ENCODE measurements around the gene KLKB1.

KLKB1 gene

DNA sequence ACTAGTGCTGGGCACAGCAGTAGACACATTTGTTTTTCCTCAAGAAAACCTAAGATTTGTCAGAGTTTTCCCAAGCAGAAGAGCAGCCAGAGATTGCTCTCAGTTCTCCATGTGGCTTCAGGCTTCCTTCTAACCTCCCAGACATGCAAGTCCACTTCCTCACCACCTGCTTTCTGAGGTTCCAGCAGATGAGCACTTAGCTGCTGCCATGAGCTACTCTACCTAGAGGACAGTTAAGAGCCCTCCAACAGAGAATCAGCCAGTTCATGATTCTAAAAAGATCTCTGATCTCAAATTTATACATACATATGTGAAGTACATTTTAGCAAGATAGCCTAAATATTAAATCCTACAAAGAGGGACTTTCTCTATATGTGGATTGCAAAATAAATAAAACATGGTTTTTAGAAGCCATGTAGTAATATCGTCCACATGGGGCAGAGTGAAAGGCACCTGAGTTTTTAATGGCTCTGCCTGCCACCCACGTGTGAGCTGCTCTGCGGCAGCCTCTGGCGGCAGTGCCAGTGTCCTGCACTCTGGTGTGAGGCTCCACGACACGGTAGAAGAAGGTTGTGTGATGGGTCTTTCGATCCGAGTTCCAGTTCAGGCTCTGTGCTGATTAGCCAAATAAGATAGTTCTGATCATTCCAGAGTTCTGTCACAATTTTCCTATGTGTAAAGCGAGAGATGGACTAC, 25.6 kb upstream of the KLKB1 start:
- Histone ChIP-seq H3K27ac (ENCODE audit: low read length) (no peak overlapping the region), H3K4me3 (ENCODE audit: low read length in 2 of 2) (no peak overlapping the region), H3K9me3 (ENCODE audit: control insufficient read depth in 2 of 2, low read length in 2 of 2) (no peaks in the 10 kb centered on the region), H3K4me1 (ENCODE audit: control insufficient read depth, insufficient read depth, low read length) (peaks cover 3% of the 10 kb centered on the region), H3K9ac (ENCODE audit: low read length in 2 of 2) (no peak overlapping the region), H3K27me3 (ENCODE audit: control insufficient read depth in 1 of 2, insufficient read depth in 2 of 2, low read length in 2 of 2) (no peaks in the 10 kb centered on the region), H3K36me3 (ENCODE audit: control insufficient read depth in 2 of 2, insufficient read depth in 2 of 2, low read length in 2 of 2) (peaks cover 3 to 4% of the 10 kb centered on the region in 2 donors)

DNA sequence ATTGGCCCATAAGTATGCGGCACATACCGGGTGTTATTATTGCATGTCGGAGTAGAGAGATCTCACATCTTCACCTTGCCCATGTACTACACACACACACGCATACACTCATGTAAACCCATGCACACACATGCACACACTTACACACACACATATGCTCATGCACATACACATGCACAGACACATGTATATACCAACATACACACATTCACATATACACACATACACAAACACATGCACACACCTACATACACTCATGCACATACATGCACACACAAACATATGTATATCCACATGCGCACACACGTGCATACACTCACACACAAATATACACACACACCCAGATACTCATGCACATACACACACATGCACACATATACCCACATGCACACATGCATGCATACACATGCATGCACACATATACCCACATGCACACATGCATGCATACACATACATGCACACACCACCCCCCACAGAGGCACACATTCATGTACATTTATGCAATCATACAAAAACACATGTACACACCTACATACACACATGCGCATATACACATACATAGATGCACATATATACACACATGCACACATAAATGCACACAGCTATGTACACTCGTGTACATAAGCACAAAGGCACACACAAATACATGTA, 24.7 kb upstream of the KLKB1 start:
- Histone ChIP-seq H3K9ac (ENCODE audit: low read length in 2 of 2) (no peak overlapping the region), H3K27ac (ENCODE audit: low read length) (no peak overlapping the region), H3K4me1 (ENCODE audit: control insufficient read depth, insufficient read depth, low read length) (peaks cover 3% of the 10 kb centered on the region), H3K36me3 (ENCODE audit: control insufficient read depth in 2 of 2, insufficient read depth in 2 of 2, low read length in 2 of 2) (no peaks in the 10 kb centered on the region), H3K9me3 (ENCODE audit: control insufficient read depth in 2 of 2, low read length in 2 of 2) (no peaks in the 10 kb centered on the region), H3K4me3 (ENCODE audit: low read length in 2 of 2) (no peak overlapping the region), H3K27me3 (ENCODE audit: control insufficient read depth in 1 of 2, insufficient read depth in 2 of 2, low read length in 2 of 2) (no peaks in the 10 kb centered on the region)

DNA sequence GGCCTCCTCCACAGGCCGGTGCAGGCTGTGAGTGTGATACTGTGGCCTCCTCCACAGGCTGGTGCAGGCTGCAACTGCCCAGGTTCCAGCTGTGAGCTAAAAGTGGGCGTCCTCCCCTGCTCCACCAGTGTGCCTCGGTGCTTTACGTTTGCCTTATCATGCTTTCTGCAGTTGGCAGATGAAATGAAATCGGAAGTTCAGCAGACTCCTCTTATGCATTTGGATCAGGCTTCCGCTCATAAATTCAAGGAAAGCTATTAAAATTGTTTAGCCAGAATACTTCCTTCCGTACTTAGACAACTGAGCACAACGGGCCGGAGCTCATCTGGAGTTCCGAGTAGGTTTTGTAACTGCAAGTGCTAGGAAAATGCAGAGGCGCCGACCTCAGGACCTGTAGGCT, 23.9 kb upstream of the KLKB1 start:
- no peaks in the 10 kb centered on the region for H3K36me3 ChIP-seq (ENCODE audit: control insufficient read depth in 2 of 2, insufficient read depth in 2 of 2, low read length in 2 of 2)
- H3K4me1 ChIP-seq (ENCODE audit: control insufficient read depth, insufficient read depth, low read length): peaks cover 3% of the 10 kb centered on the region
- no peak overlapping the region for H3K9ac ChIP-seq (ENCODE audit: low read length in 2 of 2)
- no peak overlapping the region for H3K27ac ChIP-seq (ENCODE audit: low read length)
- H3K27me3 ChIP-seq (ENCODE audit: control insufficient read depth in 1 of 2, insufficient read depth in 2 of 2, low read length in 2 of 2): no peaks in the 10 kb centered on the region
- H3K9me3 ChIP-seq (ENCODE audit: control insufficient read depth in 2 of 2, low read length in 2 of 2): no peaks in the 10 kb centered on the region
- peak overlapping the region in 1 of 2 donors; percentile 68 for H3K4me3 ChIP-seq (ENCODE audit: low read length in 2 of 2)

DNA sequence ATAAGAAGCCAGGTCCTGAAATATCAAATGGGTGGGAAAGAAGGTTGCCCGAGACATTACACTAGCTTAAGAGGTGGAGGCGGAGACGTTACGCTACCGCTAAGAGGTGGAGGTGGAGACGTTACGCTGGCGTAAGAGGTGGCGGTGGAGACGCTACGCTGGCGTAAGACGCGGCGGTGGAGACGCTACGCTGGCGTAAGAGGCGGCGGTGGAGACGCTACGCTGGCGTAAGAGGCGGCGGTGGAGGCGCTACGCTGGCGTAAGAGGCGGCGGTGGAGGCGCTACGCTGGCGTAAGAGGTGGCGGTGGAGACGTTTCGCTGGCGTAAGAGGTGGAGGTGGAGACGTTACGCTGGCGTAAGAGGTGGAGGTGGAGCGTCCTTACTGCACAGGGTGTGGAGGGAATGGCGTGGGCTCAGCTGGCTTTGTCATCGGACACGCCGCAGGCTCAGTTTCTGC, 23.2 kb upstream of the KLKB1 start:
- Histone ChIP-seq H3K27me3 (ENCODE audit: control insufficient read depth in 1 of 2, insufficient read depth in 2 of 2, low read length in 2 of 2) (no peaks in the 10 kb centered on the region), H3K9ac (ENCODE audit: low read length in 2 of 2) (peak overlapping the region in 1 of 2 donors; percentile 43), H3K4me3 (ENCODE audit: low read length in 2 of 2) (peak overlapping the region; percentile 26 to 68), H3K36me3 (ENCODE audit: control insufficient read depth in 2 of 2, insufficient read depth in 2 of 2, low read length in 2 of 2) (peaks cover 2 to 5% of the 10 kb centered on the region in 2 donors), H3K4me1 (ENCODE audit: control insufficient read depth, insufficient read depth, low read length) (peaks cover 3% of the 10 kb centered on the region), H3K27ac (ENCODE audit: low read length) (peak overlapping the region; percentile 37), H3K9me3 (ENCODE audit: control insufficient read depth in 2 of 2, low read length in 2 of 2) (no peaks in the 10 kb centered on the region)

DNA sequence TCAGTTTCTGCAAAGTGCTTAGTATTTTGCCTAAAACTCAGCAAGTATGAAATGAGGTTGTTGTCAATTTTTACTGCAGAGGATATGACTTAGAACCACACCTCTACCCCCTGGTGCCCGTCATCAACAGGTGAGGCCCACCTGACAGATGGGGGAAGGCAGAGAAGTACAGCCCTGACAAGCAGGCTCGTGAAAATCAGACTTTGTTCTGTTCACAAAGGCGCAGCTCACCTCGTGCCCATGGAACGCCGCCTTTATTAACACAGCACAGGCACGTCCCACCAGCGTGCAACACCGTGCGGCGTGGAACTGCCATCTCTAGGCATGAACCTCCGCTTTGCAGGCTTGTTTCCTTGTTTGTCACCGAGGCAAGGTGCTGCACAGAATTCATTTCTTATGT, 22.6 kb upstream of the KLKB1 start:
- Histone ChIP-seq H3K9ac (ENCODE audit: low read length in 2 of 2) (peak overlapping the region in 1 of 2 donors; percentile 43), H3K27ac (ENCODE audit: low read length) (peak overlapping the region; percentile 37), H3K4me1 (ENCODE audit: control insufficient read depth, insufficient read depth, low read length) (peaks cover 3% of the 10 kb centered on the region), H3K27me3 (ENCODE audit: control insufficient read depth in 1 of 2, insufficient read depth in 2 of 2, low read length in 2 of 2) (no peaks in the 10 kb centered on the region), H3K4me3 (ENCODE audit: low read length in 2 of 2) (peak overlapping the region; percentile 21 to 68), H3K9me3 (ENCODE audit: control insufficient read depth in 2 of 2, low read length in 2 of 2) (no peaks in the 10 kb centered on the region), H3K36me3 (ENCODE audit: control insufficient read depth in 2 of 2, insufficient read depth in 2 of 2, low read length in 2 of 2) (peaks cover 8% of the 10 kb centered on the region in 2 donors)

DNA sequence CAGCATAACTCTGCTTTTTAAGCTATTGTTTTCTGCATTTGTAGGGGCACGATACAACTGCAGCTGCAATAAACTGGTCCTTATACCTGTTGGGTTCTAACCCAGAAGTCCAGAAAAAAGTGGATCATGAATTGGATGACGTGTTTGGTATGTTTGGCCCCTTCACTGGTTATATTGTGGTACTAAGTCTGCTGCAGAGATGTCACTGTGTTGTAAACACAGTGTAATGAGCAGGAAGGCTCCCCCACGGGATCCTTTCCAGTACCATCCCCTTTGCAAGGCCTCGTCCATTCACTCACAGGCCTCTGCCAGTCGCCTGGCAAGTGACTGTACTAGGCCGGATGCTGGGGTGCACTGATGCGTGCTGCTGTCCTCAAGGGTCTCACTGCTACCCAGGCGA, 22.2 kb upstream of the KLKB1 start:
- Histone ChIP-seq H3K36me3 (ENCODE audit: control insufficient read depth in 2 of 2, insufficient read depth in 2 of 2, low read length in 2 of 2) (peaks cover 8% of the 10 kb centered on the region in 2 donors), H3K27ac (ENCODE audit: low read length) (peak overlapping the region; percentile 37), H3K4me3 (ENCODE audit: low read length in 2 of 2) (peak overlapping the region in 1 of 2 donors; percentile 68), H3K9ac (ENCODE audit: low read length in 2 of 2) (no peak overlapping the region), H3K27me3 (ENCODE audit: control insufficient read depth in 1 of 2, insufficient read depth in 2 of 2, low read length in 2 of 2) (no peaks in the 10 kb centered on the region), H3K4me1 (ENCODE audit: control insufficient read depth, insufficient read depth, low read length) (peaks cover 3% of the 10 kb centered on the region), H3K9me3 (ENCODE audit: control insufficient read depth in 2 of 2, low read length in 2 of 2) (no peaks in the 10 kb centered on the region)

DNA sequence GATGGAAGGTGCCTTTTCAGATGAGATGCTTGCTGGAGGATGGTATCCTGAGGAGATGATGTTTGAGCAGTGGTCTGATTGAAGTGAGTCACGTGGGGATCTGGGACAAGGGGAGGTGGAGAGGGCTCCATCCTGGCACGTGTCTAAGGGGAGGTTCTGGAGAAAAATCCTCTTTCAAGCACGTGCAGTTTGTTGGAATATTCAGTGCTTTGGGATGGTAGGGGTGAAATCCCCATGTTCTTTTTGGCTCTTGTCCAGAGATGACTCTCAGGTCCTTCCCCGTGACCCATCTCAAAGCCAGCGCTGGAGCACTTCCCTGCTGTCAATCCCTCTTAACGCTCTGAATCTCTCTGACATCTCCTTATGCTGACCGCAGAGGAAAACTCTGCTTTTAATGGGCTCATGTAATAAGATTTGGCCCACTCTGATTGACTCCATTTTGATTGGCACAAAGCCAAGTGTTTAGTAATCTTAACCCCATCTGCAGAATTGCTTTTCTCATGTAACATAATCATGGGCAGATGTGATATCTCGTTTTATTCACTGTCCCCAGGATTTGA, 10.8 kb upstream of the KLKB1 start:
- Histone ChIP-seq H3K36me3 (ENCODE audit: control insufficient read depth in 2 of 2, insufficient read depth in 2 of 2, low read length in 2 of 2) (no peaks in the 10 kb centered on the region), H3K27me3 (ENCODE audit: control insufficient read depth in 1 of 2, insufficient read depth in 2 of 2, low read length in 2 of 2) (no peaks in the 10 kb centered on the region), H3K9ac (ENCODE audit: low read length in 2 of 2) (no peak overlapping the region)

DNA sequence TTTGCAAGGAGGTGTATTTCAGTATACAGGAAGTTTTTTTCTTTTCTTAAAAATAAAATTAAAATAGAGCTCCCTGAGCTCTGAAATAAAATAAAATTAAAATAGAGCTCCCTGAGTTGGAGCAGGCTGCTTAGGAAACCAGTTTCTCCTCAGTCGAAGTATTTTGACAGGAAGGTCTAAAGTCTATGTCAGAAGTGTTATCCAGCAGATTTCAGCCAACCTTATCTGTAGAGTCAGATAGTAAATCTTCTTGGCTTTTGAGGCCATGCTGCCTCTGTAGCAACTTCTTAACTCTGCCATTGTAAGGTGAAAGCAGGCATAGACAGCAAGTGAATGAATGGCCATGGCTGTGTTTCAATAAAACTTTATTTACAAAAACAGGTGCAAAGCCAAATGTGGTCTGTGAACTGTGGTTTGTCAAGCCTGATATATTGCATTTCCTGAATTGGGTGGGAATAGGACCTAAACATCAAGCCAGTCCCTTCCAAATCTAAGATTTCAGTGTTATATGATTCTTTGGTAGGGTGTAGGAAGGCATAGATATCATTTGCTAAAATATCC, 9.5 kb upstream of the KLKB1 start:
- H3K4me3 ChIP-seq (ENCODE audit: low read length in 2 of 2): no peak overlapping the region
- H3K4me1 ChIP-seq (ENCODE audit: control insufficient read depth, insufficient read depth, low read length): no peaks in the 10 kb centered on the region
- H3K9ac ChIP-seq (ENCODE audit: low read length in 2 of 2): no peak overlapping the region
- H3K36me3 ChIP-seq (ENCODE audit: control insufficient read depth in 2 of 2, insufficient read depth in 2 of 2, low read length in 2 of 2): no peaks in the 10 kb centered on the region
- H3K27ac ChIP-seq (ENCODE audit: low read length): no peak overlapping the region
- H3K27me3 ChIP-seq (ENCODE audit: control insufficient read depth in 1 of 2, insufficient read depth in 2 of 2, low read length in 2 of 2): no peaks in the 10 kb centered on the region
- H3K9me3 ChIP-seq (ENCODE audit: control insufficient read depth in 2 of 2, low read length in 2 of 2): no peaks in the 10 kb centered on the region

More for the DNA sequence above, 10.8 kb upstream of the KLKB1 start:
- H3K4me3 ChIP-seq (ENCODE audit: low read length in 2 of 2): no peak overlapping the region
- no peak overlapping the region for H3K27ac ChIP-seq (ENCODE audit: low read length)
- no peaks in the 10 kb centered on the region for H3K4me1 ChIP-seq (ENCODE audit: control insufficient read depth, insufficient read depth, low read length)
- H3K9me3 ChIP-seq (ENCODE audit: control insufficient read depth in 2 of 2, low read length in 2 of 2): no peaks in the 10 kb centered on the region

DNA sequence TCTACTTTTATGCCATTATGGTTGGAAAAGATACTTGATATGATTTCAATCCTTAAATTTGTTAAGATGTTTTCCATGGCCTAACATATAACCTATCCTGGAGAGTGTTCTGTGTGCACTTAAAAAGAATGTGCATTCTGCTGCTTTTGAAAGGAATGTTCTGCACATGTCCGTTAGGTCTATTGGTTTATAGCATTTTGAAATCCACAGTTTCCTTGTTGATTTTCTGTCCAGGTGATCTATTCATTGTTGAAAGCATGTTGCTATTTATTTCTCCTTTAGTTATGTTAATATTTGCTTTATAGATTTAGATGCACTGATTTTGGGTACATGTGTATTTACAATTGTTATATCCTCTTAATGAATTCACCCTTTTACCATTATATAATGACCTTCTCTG, 5.7 kb upstream of the KLKB1 start:
- peaks cover 0 to 3% of the 10 kb centered on the region in 2 donors for H3K9me3 ChIP-seq (ENCODE audit: control insufficient read depth in 2 of 2, low read length in 2 of 2)
- H3K36me3 ChIP-seq (ENCODE audit: control insufficient read depth in 2 of 2, insufficient read depth in 2 of 2, low read length in 2 of 2): no peaks in the 10 kb centered on the region
- H3K27ac ChIP-seq (ENCODE audit: low read length): no peak overlapping the region
- H3K9ac ChIP-seq (ENCODE audit: low read length in 2 of 2): no peak overlapping the region
- no peaks in the 10 kb centered on the region for H3K4me1 ChIP-seq (ENCODE audit: control insufficient read depth, insufficient read depth, low read length)
- no peaks in the 10 kb centered on the region for H3K27me3 ChIP-seq (ENCODE audit: control insufficient read depth in 1 of 2, insufficient read depth in 2 of 2, low read length in 2 of 2)
- H3K4me3 ChIP-seq (ENCODE audit: low read length in 2 of 2): no peak overlapping the region

DNA sequence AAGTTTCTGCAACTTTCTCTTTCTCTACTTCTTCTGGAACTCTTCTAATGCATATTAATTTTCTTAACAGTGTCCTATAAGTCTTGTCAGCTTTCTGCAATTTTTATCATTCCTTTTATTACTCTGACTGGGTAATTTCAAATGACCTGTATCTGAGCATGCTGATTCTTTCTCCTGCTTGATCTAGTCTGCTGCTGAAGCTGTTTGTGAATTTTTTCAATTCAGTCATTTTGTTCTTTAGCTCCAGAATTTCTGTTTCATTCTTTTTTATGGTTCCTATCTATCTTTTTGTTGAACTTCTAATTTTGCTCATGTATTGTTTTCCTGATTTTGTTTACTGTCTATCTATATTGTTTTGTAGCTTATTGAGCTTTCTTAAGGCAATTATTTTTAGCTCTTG, 1.5 kb upstream of the KLKB1 start:
- peaks cover 0 to 3% of the 10 kb centered on the region in 2 donors for H3K9me3 ChIP-seq (ENCODE audit: control insufficient read depth in 2 of 2, low read length in 2 of 2)
- no peaks in the 10 kb centered on the region for H3K4me1 ChIP-seq (ENCODE audit: control insufficient read depth, insufficient read depth, low read length)
- no peaks in the 10 kb centered on the region for H3K36me3 ChIP-seq (ENCODE audit: control insufficient read depth in 2 of 2, insufficient read depth in 2 of 2, low read length in 2 of 2)
- H3K27me3 ChIP-seq (ENCODE audit: control insufficient read depth in 1 of 2, insufficient read depth in 2 of 2, low read length in 2 of 2): no peaks in the 10 kb centered on the region
- H3K27ac ChIP-seq (ENCODE audit: low read length): no peak overlapping the region
- no peak overlapping the region for H3K9ac ChIP-seq (ENCODE audit: low read length in 2 of 2)
- H3K4me3 ChIP-seq (ENCODE audit: low read length in 2 of 2): no peak overlapping the region

Measured in stomach smooth muscle (tissue), 2 donors.